NCI-H1436 (cell line): ENCODE results near the gene RFLNA.

ENCODE experiments used
- DNase-seq: peaks from one replicate; lab custom pipeline; 2025; lab: John Stamatoyannopoulos, UW

RFLNA gene

DNA sequence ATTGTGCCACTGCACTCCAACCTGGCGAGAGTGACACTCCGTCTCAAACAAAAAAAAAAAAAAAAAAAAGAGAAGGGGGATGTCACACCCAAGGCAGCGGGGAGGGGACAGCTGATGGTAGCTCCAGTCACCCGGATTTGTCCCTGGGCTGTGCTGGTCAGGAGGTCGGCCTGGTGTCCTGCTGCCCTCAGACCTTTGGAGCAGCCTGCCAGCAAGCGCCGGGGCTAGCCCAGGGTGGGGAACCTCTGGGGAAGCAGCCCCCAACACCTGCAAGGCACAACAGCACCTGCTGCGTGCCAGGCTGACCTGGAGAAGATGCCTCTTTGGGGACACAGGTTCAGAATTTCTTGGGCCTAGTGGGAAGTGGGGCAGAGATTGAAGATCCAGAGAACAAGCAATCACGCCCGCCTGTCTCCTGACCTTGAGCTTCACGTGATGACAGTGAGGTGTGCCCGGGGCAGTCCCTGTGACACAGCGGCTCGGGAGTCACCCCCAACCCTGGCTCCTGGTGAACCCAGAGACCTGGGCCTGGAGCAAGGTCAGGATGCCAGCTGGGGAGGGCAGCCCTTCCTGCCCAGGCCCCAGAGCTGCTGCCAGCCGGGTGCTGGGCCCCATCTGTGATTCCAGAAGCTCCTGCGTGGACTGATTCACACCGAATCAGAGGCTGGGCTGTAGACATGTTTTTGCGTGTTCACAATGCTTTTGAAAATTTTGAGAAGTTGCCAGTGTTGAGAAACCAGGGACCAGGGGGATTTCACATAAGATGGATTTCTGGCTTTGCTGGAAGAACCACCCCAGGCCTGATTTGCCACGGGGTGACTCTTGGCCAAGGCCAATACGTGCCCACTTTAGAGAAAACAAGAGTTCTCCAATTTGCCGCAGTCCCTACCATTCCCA lies 66.4 kb downstream of the RFLNA start:
- DNase-seq, result no peak

DNA sequence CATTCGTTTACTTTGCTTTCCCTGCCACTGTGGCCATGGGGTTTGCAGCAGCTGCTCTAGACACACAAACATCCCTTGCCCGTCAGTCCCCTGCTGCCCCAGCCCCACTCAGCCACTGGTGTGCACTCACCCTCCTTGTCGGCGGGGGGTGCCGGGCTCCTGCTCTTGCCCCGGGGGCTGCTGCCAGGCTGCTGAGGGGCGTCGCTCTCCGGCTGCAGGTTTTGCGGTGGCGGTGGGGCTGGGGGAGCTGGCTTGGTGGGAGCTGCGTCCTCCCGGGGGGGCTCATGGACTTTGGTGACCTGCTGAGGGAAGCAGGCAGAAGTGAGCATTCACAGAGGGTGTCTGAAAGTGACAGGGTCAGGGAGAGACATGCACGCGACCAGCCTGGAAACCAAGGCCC lies 67.1 kb downstream of the RFLNA start:
- DNase-seq, result no peak

DNA sequence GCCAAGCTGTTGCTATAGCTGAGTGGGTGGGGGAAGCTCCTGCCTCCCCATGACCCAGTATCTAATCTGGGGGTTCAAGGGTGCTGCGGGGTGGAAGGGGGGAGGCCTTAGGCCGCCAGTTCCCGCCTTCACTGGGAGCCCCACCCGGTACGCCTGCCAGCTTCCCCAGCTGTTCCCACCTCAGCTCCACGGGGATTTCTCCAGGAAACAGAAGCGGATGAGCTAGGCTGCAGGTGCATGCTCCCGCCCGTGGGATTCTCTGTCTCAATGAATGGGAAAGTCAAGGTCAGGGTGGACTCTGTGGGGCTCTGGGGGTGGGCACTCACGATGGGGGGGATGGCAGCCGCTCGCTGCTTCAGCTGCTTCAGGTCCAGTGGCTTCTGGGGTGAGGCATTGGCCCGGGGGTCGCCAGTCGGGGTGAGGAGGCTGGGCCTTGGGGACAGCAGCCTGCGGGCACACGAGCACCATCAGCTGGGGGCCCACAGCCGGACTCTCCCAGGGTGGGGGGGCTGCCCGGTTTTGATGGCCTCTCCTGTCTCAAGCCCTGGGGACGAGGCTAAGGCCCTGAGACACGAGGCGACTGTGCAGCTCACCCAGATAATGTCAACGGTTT lies 68.6 kb downstream of the RFLNA start:
- DNase-seq, result no peak

DNA sequence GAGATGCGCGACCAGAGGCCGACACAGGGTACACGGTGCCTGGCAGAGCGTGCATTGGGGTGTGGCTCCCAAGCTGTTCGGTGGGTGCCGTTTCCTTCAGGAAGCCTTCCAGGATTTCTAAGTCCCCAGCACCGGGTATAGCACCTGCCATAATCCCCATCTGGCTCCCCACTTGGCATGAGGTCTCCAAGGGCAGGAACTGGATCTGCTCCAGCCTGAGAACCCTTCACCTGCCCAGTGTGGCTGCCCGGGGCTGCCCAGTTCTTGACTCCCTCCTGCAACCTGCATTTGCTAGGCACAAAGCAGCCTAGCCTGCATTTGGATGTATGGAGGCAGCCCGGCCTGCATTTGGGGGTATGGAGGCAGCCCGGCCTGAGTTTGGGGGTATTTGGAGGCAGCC lies 69.7 kb downstream of the RFLNA start:
- no peak for DNase-seq
